K562 (cell line): Measurements from ENCODE around the gene SLCO2A1. TPM values are rescaled to one million over a fixed set of nuclear protein-coding genes. Genes with fewer than 3 reads are reported as not detected.

ENCODE experiments used
- ATAC-seq: fragments of 200-7000 bp; cut with Tn5 transposase; 3 replicates; pipeline ENCODE4 v1.9.1; 2020; ENCODE audit warnings: moderate library complexity
- BruUV-seq: library from RNA; stranded (reverse); fragments of 400-500 nt; replicated peaks from 2 replicates; lab custom pipeline; 2021; lab: Mats Ljungman, UMichigan
- CTCF ChIA-PET: fragments of 300-600 bp; formaldehyde crosslinking; extraction: SDS; loops from one replicate; lab custom pipeline; 2021; ENCODE audit warnings: low intra/inter-chr PET ratio; lab: Yijun Ruan, JAX
- POLR2A ChIA-PET: fragments of 300-600, 350-650 bp; sonication (Branson Sonifier 250); formaldehyde crosslinking; extraction: SDS; loops from one replicate; lab custom pipeline; 2021; ENCODE audit warnings: antibody characterized with exemption, inconsistent platforms; lab: Yijun Ruan, JAX
- DNase-seq, 4 experiments: peaks; one replicate each; pipeline versions ENCODE4 v3.0.0 to v3.0.0-alpha.2; 2011 to 2018; ENCODE audit warnings: low spot score in 3 of 4, mixed read lengths in 3 of 4; ENCODE audit errors: extremely low read depth in 1 of 4
- FAIRE-seq: peaks from 2 replicates; lab custom pipeline; 2011; peaks lifted over from hg19 to GRCh38; lab: Jason Lieb, UNC
- H2AFZ ChIP-seq: 2 replicates; pipeline ENCODE4 v1.6.0; 2011; ENCODE audit warnings: low read depth, low read length, control low read depth, inconsistent platforms
- H3K27ac ChIP-seq: fragments of 200-600 bp; 3 replicates; pipeline ENCODE4 v1.8.0; 2011; ENCODE audit warnings: low read depth, mild to moderate bottlenecking, control low read depth, inconsistent platforms, low read length, moderate library complexity, mixed read lengths; ENCODE audit errors: extremely low read depth
- H3K27me3 ChIP-seq, 2 experiments: fragments of 300-600 bp in 1 of 2; 2 replicates in 1 of 2; 3 replicates in 1 of 2; pipeline versions ENCODE4 v1.6.0 to v1.8.0; 2011; ENCODE audit warnings: inconsistent platforms in 2 of 2, low read length in 2 of 2, mild to moderate bottlenecking in 1 of 2, mixed read lengths in 1 of 2, moderate library complexity in 1 of 2; ENCODE audit not compliant: control insufficient read depth in 2 of 2, insufficient read depth in 2 of 2
- H3K36me3 ChIP-seq: fragments of 300-600 bp; 3 replicates; pipeline ENCODE4 v1.8.0; 2011; ENCODE audit warnings: mild to moderate bottlenecking, low read length, inconsistent platforms; ENCODE audit not compliant: control insufficient read depth, insufficient read depth
- H3K4me1 ChIP-seq, 2 experiments: fragments of 200-600 bp in 1 of 2; replicated peaks in 1 of 2; 2 replicates in 1 of 2; 3 replicates in 1 of 2; pipeline versions ENCODE4 v1.5.1 to v1.8.0; 2011; ENCODE audit warnings: inconsistent platforms in 2 of 2, low read length in 2 of 2, mild to moderate bottlenecking in 1 of 2, mixed read lengths in 1 of 2, moderate library complexity in 1 of 2; ENCODE audit not compliant: control insufficient read depth in 2 of 2, insufficient read depth in 2 of 2
- H3K4me2 ChIP-seq: 2 replicates; pipeline ENCODE4 v1.6.1; 2011; ENCODE audit warnings: low read length, control low read depth, inconsistent platforms, mixed read lengths; ENCODE audit not compliant: insufficient read depth
- H3K4me3 ChIP-seq: fragments of 200-600 bp; sonication (generic), shearing (Covaris generic); 2 replicates; pipeline ENCODE4 v1.5.1; 2016; ENCODE audit warnings: control low read depth, inconsistent platforms
- H3K79me2 ChIP-seq: fragments of 200-600 bp; 3 replicates; pipeline ENCODE4 v1.8.0; 2011; ENCODE audit warnings: low read length, inconsistent platforms; ENCODE audit not compliant: control insufficient read depth, insufficient read depth
- H3K9ac ChIP-seq, 2 experiments: 2 replicates each; pipeline versions ENCODE4 v1.6.0 to v1.6.1; 2011; ENCODE audit warnings: low read depth in 2 of 2, low read length in 2 of 2, control low read depth in 1 of 2, inconsistent platforms in 1 of 2, mild to moderate bottlenecking in 1 of 2, mixed read lengths in 1 of 2; ENCODE audit not compliant: insufficient read depth in 1 of 2
- H3K9me1 ChIP-seq: one replicate; pipeline ENCODE4 v1.6.0; 2011; ENCODE audit warnings: inconsistent platforms, mild to moderate bottlenecking, low read length, moderate library complexity; ENCODE audit not compliant: control insufficient read depth, insufficient read depth
- H3K9me3 ChIP-seq: replicated peaks from 2 replicates; pipeline ENCODE4 v1.5.1; 2011; ENCODE audit warnings: low read depth, low read length, inconsistent platforms; ENCODE audit not compliant: control insufficient read depth, insufficient read depth
- H4K20me1 ChIP-seq: replicated peaks from 2 replicates; pipeline ENCODE4 v1.6.1; 2011; ENCODE audit warnings: low read length, inconsistent platforms, mixed read lengths; ENCODE audit not compliant: control insufficient read depth, insufficient read depth
- CBX8 ChIP-seq: fragments of 200-600 bp; sonication (generic); IDR thresholded peaks from 2 replicates; pipeline ENCODE4 v1.6.1; 2012; ENCODE audit warnings: borderline replicate concordance, mixed run types, low read depth, mild to moderate bottlenecking, moderate library complexity, mixed read lengths, low read length, control low read depth, inconsistent platforms; ENCODE audit not compliant: poor library complexity, severe bottlenecking; ENCODE audit errors: extremely low read depth
- CHD2 ChIP-seq: IDR thresholded peaks from 2 replicates; pipeline ENCODE4 v1.6.1; 2011; ENCODE audit warnings: low read depth, low read length
- ELF2 ChIP-seq: fragments of 250-450 bp; sonication (Bioruptor Pico); IDR thresholded peaks from 2 replicates; pipeline ENCODE4 v1.5.0; 2021; ENCODE audit warnings: mild to moderate bottlenecking
- EP300 ChIP-seq: IDR thresholded peaks from 2 replicates; pipeline ENCODE4 v1.6.1; 2012; ENCODE audit warnings: low read length, improper control_type of control experiment
- FOS ChIP-seq: IDR thresholded peaks from 3 replicates; pipeline ENCODE4 v1.6.1; 2011; ENCODE audit not compliant: insufficient read length; ENCODE audit errors: extremely low read depth
- FOXK1 ChIP-seq: sonication (generic); formaldehyde crosslinking; IDR thresholded peaks from 2 replicates; pipeline ENCODE4 v1.8.0; 2022; ENCODE audit warnings: missing genetic modification reagents, mild to moderate bottlenecking, borderline replicate concordance
- FUS ChIP-seq: fragments of 200-400 bp; formaldehyde crosslinking; optimal IDR thresholded peaks from 2 replicates; pipeline ENCODE3; 2017; ENCODE audit warnings: low read depth, low read length
- PCBP1 ChIP-seq: fragments of 200-400 bp; formaldehyde crosslinking; IDR thresholded peaks from 2 replicates; pipeline ENCODE4 v1.6.1; 2018; ENCODE audit warnings: mild to moderate bottlenecking, low read depth, low read length; ENCODE audit not compliant: poor library complexity, severe bottlenecking
- POLR2AphosphoS5 ChIP-seq: IDR thresholded peaks from 2 replicates; pipeline ENCODE4 v1.6.1; 2011; ENCODE audit warnings: mild to moderate bottlenecking, low read depth, low read length, moderate library complexity; ENCODE audit not compliant: control insufficient read depth, insufficient read depth
- STAT5A ChIP-seq: IDR thresholded peaks from 2 replicates; pipeline ENCODE4 v1.6.1; 2012; ENCODE audit warnings: low read length, inconsistent platforms, borderline replicate concordance
- ZFP36 ChIP-seq: fragments of 150-350 bp; IDR thresholded peaks from 2 replicates; pipeline ENCODE4 v1.6.1; 2018; ENCODE audit warnings: low read length, low read depth; ENCODE audit not compliant: partially characterized antibody
- WGBS: fragments of 100-300 bp; shearing (Covaris generic); methylation state at CpG from one replicate; pipeline ENCODE4 v1.1.6; 2016; ENCODE audit warnings: low coverage, mixed read lengths; ENCODE audit not compliant: insufficient coverage; ENCODE audit errors: missing lambda C conversion rate; 5-methylcytosine and 5-hydroxymethylcytosine counted together
- in situ Hi-C: fragments of 300-500 bp; cut with MboI; formaldehyde crosslinking; loops from 4 replicates; pipeline ENCODE4 v1.15.0; 2018; ENCODE audit warnings: inconsistent platforms, mixed read lengths
- intact Hi-C: fragments of 100-400 bp; cut with micrococcal nuclease; formaldehyde crosslinking; loops from 2 replicates; pipeline ENCODE4 v1.14.2; 2022
- polyA plus RNA-seq, 8 experiments: library from polyadenylated mRNA; depleted of rRNA in 4 of 8; stranded (reverse) in 5 of 8; unstranded in 3 of 8; fragments of >200 nt; fragmentation: Nextera tagmentation in 2 of 8; fragmentation: Illumina TruSeq in 1 of 8; extraction: Ambion mirVana in 2 of 8; extraction: Trizol in 1 of 8; gene quantifications; 2 replicates each; pipeline versions ENCODE4 v1.2.1 to v1.2.3, GENCODE V29; 2011 to 2014; ENCODE audit warnings: inconsistent platforms in 1 of 8, missing spikeins in 1 of 8
- total RNA-seq, 7 experiments: library from RNA; depleted of rRNA in 6 of 7; stranded (reverse); fragments of >200 nt in 6 of 7; fragmentation: Illumina TruSeq in 2 of 7; extraction: Trizol in 2 of 7; gene quantifications; 2 replicates each; pipeline versions ENCODE4 v1.2.1 to v1.2.3, GENCODE V29; 2011 to 2021; ENCODE audit warnings: low replicate concordance in 1 of 7
- TF ChIP-seq, protein P1 (sequence below): fragments of 250-450 bp; sonication (Bioruptor Pico); IDR thresholded peaks from 2 replicates; pipeline ENCODE4 v1.5.0; 2021

Gene SLCO2A1
- total and polyA plus RNA-seq, 9 of the 15 experiments (the other 6 are each of a cell fraction or from before 2014, with no cell fraction given), result 0.16 to 1.0 TPM; not detected in 7

DNA sequence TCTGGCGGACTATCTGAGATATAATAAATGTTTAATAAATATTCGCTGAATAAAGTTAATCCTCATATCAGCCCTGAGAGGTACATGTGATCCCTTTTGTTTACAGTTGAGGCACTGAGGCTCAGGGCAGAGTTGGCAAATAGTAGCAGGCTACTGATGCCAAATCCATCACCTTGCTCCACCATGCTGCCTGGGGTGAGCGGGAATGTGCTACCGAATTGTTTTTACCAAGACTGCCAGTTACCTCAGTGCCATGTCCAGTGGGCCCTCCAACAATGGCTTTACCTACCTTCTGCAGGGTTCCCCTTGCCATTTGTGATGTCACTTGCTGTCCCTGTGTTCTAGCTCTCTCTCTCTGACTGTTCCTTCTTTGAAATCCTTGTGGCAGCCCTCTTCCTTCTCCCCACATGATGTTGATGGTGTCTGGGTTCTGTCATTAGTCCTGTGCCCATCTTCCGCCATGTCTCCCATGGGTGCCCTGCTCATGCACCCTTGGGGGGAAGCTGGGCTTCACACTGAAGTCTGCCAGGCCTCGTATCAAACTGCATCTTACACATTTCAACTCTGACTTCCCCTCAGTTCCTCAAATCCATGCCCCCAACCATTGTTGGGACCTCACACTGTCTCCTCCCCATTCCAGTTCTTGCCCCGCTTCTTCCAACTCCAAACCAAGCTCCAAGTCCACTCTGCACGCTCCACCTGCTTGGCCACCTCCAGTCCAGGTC is 35.4 kb downstream of the SLCO2A1 start:
- no peak for DNase-seq

More for the DNA sequence above, 35.4 kb downstream of the SLCO2A1 start:
- intact Hi-C loops, result no loop called here
- no peak for TF ChIP-seq FOS
- TF ChIP-seq PCBP1, result no peak
- no peak for TF ChIP-seq FUS
- TF ChIP-seq FOXK1, result no peak
- no peak for TF ChIP-seq ZFP36
- TF ChIP-seq CBX8, result no peak
- TF ChIP-seq STAT5A, result no peak
- TF ChIP-seq CHD2, result no peak
- TF ChIP-seq ELF2 (CRISPR knock-in tag), result no peak
- no peak for TF ChIP-seq POLR2AphosphoS5
- TF ChIP-seq, protein P1, sequence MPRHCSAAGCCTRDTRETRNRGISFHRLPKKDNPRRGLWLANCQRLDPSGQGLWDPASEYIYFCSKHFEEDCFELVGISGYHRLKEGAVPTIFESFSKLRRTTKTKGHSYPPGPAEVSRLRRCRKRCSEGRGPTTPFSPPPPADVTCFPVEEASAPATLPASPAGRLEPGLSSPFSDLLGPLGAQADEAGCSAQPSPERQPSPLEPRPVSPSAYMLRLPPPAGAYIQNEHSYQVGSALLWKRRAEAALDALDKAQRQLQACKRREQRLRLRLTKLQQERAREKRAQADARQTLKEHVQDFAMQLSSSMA (CRISPR knock-in tag), result no peak
- no peak for TF ChIP-seq EP300
- TF ChIP-seq, all 486 proteins: peak for 0
- Histone ChIP-seq H3K4me1 (no peaks in the 10 kb centered on the region), H2AFZ (no peak overlapping the region), H3K9ac (no peak overlapping the region), H3K27ac (no peak overlapping the region), H3K36me3 (no peaks in the 10 kb centered on the region), H3K4me2 (no peak overlapping the region), H3K9me3 (no peaks in the 10 kb centered on the region), H4K20me1 (no peaks in the 10 kb centered on the region), H3K79me2 (no peaks in the 10 kb centered on the region), H3K4me3 (no peak overlapping the region), H3K9me1 (no peaks in the 10 kb centered on the region), H3K27me3 (peaks cover 15 to 61% of the 10 kb centered on the region in 2 experiments; a peak in 4 of 5 replicates)
- in situ Hi-C loops, result no loop called here
- ATAC-seq (no peak), FAIRE-seq (no peak)
- ChIA-PET CTCF (no interaction called here), POLR2A (interaction anchor here (0.8 kb wide), 1 partner anchor 24 kb away, joined by 3 read pairs; no protein-coding TSS in a partner anchor)
- 3% methylated on average over 8 of the region's 8 CpGs for WGBS
- BruUV-seq, result no TSS peak
